GM19452 (cell line): Measurements from ENCODE around the gene OVCA2.
A peak's percentile ranks its signal among the peaks of the same experiment; 100 is the strongest.

Experiments used
- ATAC-seq: cut with Tn5 transposase; IDR thresholded peaks from one replicate; pipeline ENCODE4 v1.9.1; 2021; ENCODE audit not compliant: unreplicated experiment

The OVCA2 gene

DNA sequence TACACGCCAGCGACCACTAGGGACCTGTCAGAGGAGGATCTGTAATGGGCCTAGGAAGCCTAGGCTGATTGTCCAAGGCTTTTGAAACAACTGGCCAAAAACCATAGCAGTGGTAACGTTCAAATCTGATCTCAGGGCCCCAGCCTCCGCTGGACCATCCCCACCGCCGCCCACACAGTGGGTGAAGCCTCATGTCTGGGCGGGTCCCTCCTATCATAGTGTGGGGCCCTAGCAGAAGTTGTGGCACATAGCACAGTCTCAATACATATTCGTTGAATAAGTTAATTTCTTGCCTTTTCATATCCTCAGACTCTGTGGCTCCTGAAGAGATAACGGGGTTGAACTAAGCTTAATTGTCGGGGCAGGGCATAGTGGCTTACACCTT lies 11.1 kb upstream of the OVCA2 start:
- ATAC-seq: no peak

DNA sequence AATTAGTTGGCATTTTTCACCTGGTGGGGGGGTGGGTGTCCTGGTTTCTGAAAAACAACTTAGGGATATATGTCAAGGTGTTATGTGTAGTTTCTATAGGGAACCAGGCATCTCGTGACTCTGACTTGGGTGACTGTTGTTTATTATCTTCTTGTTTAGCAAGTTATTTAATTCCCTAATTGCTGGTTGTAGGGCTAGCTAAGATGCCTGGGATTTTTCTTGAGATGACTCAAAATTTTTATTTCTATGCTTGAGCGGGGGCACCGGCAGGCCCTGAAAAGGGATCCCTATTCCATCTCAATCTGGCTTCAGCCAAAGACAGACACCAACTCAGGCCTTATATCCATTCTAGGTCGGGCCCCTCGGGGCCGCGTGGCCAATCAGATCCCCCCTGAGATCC lies 8.7 kb upstream of the OVCA2 start:
- no peak for ATAC-seq

DNA sequence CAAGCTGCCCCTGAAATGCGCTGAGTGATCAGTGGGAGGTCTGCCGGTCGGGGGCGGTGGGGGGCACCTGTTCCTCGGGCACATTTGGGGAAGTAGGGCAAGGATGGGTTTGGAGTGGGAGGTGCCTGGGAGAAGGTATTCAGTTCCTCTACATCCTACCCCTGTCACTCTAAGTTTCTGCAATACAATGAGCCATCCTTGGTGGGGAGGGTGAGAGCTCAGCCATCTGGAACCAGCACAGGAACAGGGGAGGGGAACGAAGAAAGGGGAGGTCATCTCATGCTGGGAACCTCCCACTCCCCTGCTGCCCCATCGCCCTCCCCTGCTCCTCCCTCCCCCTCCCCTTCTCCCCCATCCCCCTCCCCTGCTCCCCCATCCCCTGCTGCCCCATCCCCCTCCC lies 7.7 kb upstream of the OVCA2 start:
- no peak for ATAC-seq

DNA sequence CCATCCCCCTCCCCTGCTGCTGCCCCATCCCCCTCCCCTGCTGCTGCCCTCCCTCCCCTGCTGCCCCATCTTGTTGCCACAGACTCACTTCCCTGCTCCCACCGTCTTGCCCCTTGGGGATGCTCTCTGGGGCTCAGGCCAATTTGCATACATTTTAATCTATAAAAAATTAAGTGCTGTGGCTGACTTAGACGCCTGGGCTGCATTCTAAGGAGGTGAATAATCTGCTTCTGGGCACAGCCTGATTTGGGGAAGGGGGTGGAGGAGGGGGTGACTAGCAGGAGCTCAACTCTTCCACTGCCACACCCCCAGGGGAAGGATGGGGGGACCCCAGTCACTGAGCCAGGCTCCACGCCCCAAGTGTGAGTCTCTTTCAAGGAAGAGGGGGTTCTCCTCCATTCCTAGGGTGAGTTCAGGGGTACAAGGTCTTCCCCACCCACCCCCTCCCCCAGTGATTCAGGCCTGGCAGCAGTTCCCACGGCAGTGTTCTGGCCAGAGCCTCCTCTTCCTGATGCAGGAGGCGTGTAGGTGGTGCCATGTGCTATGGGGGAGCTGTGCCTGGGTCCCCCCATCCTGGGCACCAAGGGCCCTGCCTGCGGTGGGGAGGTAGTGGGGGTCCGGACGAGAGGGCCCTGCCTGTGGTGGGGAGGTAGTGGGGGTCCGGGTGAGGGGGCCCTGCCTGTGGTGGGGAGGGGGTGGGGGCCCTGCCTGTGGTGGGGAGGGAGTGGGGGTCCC lies 6.8 kb upstream of the OVCA2 start:
- no peak for ATAC-seq

DNA sequence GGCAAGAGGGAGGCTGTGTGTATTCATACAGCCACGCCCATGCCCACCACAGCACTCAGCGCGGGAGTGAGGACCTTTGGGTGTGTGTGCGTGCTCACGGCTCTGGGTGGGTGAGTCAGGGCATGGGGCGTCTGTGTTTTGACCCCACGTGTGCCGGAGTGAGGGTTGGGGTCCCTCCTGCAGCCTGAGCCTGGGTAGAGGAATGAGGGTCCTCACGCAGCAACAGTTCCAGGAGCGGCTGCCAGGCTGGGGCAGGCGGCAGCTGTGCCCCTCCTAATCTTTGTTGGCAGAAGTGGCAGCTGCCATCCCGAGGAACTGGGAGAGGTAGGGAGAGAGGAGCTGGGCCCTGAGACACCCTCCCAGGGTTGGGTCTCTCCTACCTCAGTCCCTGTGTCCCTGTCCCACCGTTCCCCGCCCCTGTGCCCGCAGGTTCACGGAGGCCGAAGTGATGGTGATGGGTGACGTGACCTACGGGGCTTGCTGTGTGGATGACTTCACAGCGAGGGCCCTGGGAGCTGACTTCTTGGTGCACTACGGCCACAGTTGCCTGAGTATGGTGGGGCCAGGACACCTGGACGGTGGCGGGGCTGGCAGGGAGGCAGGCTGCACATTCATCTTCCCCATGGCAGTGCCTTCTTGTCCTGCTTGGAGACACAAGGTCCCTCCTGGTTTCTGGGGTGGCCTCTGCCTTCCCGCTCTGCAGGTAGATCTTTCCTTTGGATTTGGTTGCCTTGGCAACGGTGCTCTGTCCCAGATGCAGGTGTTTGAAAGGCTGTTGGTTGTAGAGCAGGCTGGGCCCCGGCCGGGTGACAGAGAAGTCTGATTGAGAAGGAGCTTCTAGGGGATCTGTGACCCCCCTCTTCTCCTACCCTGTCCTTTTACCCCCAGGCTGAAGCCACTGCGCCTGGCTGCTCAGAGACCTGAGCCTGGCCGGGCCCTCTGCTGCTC lies 6.0 kb upstream of the OVCA2 start:
- ATAC-seq: no peak

DNA sequence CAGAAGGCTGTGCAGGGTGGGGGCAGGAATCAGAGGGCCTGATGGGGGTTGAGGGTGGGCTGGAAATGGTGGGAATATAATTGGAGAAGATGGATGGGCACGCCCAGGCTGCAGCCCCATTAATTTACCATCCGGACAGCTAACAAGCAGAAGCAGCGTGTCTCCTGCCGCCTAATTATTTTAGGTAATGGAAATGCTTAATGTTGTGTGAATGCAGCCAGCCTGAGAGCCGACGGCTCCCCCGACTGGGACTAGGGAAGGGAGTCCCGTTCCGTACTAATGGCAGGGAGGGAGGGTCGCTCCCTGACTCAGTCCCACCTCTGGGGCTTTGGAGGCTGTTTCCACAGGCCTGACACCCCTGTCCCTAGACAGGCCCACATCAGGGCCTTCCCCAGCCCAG lies 4.7 kb upstream of the OVCA2 start:
- ATAC-seq: no peak

DNA sequence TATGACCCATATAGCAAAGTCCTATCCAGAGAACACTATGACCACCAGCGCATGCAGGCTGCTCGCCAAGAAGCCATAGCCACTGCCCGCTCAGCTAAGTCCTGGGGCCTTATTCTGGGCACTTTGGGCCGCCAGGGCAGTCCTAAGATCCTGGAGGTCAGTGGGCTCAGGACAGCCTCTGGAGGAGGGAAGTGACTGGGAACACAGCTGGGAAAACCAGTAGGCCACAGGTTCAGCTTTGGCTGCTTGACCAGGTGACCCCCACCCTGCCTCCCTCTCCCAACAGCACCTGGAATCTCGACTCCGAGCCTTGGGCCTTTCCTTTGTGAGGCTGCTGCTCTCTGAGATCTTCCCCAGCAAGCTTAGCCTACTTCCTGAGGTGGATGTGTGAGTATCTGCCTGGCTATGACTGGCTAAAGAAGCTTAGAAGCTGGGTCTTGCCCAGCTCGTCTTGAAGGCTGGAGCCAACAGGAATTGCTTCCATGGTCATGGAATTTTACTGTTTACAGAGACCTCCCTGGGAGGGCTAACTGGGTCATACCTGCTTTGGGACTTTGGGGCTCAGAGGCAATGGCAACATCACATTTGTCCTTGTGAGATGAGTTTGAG lies 1.5 kb upstream of the OVCA2 start:
- no peak for ATAC-seq

DNA sequence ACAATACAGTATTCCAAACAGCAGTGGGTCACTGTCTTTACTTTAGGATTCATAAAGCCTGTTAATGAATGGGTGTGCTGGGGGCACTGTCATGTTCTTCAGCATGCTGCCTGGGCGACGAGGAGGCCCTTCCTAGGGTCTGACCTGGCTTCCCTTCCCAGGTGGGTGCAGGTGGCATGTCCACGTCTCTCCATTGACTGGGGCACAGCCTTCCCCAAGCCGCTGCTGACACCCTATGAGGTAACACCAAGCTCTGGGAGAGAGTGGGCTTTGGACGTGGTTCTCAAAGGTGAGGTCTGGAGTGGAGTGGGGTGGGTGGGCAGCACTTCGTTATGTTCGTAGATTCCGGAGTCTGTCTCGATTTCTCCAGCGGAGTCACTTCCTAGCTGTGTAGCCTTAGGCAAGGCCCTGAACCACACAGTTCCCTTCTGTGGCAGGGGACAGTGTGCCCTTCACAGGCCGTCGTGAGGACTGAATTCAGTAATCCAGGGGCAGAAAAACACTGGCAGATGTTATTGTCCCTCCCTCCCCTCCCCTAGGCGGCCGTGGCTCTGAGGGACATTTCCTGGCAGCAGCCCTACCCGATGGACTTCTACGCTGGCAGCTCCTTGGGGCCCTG lies 771 bp upstream of the OVCA2 start:
- no peak for ATAC-seq

DNA sequence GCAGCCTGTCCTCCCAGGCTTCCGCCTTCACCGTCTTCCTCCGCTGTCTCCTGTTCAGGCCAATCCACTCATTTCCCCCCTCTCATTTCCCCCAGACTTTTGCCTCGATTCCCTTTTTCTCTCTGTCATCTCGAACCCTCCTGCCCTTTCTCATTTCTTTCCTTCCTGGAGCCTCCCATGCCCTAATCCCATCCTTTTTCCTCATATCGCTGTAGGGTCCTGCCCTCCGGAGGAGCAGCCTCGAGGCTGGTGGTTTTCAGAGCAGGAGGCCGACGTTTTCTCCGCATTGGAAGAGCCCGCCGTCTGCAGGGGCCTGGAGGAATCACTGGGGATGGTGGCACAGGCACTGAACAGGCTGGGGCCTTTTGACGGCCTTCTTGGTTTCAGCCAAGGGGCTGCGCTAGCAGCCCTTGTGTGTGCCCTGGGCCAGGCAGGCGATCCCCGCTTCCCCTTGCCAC lies 597 bp downstream of the OVCA2 start:
- ATAC-seq: no peak

DNA sequence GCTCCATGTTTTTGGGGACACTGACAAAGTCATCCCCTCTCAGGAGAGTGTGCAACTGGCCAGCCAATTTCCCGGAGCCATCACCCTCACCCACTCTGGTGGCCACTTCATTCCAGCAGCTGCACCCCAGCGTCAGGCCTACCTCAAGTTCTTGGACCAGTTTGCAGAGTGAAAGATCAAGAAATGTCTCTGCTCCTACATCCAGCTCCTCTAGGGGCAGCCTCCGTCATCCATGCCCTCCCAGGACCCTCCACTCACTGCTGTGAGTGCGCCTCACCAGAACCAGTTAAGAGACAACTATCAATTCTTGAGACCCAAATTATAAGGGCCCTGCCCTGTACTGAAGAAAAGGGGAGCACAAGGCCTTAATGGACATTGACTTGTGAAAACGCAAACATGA lies 1.1 kb downstream of the OVCA2 start:
- ATAC-seq: no peak

DNA sequence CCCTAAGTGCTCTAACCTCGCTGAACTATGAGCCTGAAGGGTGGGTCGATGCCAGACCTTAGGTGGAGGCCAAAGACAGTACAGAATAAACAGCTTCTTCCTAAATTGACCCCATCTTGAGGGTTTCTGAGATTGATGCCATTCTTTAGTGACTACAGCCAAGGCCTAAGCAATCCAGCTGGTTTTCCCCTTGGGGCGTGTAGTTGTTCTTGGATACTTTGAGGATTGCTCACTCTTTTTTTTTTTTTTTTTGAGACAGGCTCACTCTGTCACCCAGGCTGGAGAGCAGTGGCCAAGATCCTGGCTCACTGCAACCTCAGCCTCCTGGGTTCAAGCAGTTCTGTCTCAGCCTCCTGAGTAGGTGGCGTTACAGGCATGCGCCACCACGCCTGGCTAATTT lies 2.0 kb downstream of the OVCA2 start:
- no peak for ATAC-seq

DNA sequence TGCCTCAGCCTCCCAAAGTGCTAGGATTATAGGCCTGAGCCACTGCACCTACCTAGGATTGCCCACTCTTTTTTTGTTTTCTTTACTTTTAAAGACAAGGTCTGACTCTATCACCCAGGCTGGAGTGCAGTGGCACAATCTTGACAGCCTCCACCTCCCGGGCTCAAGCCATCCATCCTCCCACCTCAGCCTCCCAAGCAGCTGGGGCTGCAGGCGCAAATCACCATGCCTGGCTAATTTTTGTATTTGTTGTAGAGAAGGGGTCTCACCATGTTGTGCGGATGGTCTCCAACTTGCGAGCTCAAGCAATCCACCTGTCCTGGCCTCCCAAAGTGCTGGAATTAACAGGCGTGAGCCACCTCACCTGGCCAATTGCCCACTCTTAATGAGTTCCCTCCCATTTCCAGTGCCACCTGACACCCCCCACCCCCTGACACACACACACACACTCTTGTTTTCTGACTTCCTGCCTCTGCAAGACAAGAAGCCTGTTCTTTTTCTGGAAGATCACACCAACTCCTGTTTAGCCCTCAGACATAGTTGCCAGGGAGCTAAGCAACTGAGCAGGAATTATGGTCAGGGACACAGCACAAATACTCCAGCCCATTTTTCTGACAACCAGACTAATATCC lies 2.6 kb downstream of the OVCA2 start:
- ATAC-seq: no peak

DNA sequence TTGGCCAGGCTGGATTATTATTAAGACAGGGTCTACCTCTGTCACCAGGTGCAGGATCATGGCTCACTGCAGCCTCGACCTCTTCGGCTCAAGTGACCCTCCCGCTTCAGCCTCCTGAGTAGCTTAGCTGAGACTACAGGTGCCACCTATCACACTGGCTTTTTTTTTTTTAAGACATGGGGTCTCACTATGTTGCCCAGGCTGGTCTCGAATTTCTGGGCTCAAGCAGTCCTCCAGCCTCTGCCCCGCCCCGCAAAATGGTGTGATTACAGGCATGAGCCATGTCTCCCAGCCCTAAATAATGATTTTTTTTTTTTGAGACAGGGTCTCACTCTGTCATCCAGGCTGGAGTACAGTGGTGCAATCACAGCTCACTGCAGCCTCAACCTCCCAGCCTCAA lies 5.8 kb downstream of the OVCA2 start:
- no peak for ATAC-seq

DNA sequence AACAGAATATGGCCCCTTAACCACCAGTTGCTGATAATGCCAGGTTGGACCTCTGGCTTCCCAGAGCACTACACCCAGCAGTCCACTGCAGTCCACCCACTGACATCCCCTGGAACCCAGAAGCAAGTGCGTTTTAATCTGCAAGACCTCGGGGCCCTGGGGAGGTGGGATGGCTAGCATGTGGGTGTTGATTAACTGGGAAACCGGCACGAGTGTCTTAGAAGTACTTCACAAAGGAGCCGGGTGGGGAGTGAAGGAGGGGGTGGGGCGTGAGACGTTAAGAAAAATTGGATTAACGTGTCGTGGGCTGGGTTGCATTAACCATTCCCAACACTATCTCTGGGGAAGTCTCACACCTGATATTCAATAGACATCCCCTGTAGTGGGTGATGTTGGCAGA lies 7.0 kb downstream of the OVCA2 start:
- ATAC-seq: no peak

DNA sequence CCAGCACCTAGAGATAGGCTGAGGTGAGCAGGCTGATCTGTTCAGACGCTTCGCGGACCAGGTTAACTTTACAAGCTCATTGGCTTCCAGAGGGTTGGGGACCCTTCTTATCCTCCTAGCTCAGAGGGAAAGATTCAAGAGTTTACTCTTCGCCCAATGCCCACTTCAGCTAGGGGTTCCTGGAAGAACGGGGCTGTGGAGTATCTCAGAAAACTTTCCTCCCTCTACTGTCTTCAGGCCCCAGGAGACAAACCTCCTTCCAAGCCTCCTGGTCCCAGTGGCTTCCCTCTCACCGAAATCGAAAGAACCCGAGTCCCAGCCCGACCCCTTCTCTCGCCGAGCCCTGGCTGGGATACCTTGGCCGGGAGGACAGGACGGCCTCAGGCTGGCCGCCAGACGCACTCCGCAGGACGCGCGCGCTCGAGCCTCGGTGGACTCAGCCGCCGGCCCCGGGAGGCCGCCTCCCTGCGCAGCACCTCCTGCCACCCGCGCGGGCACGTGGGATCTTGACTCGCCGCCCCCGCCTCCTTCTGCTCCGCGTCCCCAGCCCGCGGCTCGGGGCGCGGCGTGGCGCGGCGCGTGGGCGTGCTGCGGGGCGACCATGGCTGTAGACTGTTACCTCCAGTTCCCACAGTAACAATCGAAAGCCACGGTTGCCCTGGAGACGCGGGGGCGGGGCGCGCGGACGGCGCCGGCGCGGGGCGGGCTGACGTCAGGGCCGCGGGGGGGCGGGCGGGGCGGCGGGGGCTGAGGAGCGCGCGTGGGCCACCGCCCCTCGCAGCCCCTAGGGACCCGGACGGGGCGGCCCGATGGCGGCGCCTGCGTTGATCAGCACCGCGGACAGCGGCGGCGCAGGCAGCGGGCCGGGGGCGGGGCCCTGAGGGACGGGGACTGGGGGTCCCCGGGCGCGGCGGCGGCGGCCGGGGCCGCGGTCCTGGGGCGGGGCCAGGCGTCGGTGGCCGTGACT lies 7.8 kb downstream of the OVCA2 start:
- ATAC-seq: peak; percentile 49

DNA sequence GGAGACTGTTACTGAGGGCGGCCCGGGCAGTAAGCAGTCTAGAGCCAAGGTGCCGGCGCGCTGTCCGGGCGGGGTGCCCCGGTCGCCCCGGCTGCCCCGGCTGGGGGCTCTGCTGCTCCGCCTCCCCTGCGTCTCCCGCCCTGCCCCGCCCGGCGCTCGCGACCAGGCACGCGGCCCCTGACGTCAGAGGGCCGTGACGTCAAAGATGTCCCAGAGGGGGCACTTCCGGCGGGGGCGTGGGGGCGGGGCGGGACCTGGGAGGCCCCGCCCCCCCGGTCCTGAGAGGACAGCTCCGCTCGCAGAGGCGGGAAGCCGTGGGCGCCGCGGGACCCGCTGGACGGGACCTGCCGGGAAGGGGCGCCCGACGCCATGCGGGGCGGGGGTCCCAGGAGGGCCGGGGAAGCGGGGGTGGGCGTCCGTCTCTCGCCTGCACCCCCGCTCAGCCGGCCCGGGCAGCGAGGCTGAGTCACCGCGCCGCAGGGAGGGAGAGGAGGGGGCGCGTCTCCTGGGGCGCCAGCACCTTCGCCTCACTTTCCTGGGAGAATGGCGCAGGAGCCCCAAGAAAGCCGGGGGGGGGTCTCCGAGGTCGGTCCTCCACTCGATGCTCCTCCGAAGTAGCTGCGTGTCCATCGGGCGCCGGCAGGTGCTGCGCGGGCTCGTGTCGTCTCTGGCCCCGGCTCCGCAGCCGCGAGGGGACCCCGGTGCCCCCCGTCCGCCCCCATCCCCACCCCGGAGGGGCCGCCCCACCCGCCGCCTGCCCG lies 8.7 kb downstream of the OVCA2 start:
- peak; percentile 8 for ATAC-seq

DNA sequence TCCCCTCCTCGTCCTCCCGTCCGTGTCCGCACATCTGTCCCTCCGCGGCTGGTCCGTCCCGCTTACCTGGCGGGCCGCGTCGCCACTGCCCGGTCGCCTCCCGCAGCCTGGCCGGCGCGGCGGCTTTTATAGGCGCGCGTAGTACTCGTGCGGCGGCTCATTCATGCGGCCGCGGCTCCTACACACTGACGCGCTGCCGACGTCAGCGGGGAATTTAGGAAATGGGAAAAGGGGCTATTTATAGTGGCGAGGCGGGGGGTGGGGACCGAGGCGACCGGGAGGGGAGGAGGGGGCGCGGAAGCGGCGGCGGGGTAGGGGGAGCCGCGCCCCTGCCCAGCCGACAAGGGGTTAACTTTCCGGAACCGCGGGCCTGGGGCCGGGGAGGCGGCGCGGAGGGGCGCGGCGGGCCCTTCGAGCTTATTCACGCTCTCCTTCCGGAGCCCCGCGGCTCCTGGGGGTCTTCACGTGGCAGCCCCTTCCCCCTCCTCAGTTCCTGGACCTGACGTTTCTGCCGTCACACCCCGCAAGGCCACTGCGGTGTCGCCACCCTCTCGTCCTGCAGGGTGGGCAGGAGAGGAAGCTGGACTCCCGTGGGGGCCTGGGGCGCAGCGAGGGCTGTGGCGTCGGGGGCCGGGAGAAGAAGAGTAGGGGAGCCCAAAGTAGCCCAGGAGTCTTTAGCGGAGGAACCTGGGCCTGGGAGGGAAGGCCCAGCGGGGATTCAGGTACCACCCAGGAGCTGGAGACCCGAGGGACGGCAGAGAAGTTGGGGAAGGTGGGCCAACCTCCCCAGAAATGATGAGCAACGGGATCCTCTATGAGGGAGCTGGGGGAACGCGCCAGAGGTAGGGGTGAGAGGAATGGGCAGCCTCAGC lies 9.5 kb downstream of the OVCA2 start:
- ATAC-seq: no peak

DNA sequence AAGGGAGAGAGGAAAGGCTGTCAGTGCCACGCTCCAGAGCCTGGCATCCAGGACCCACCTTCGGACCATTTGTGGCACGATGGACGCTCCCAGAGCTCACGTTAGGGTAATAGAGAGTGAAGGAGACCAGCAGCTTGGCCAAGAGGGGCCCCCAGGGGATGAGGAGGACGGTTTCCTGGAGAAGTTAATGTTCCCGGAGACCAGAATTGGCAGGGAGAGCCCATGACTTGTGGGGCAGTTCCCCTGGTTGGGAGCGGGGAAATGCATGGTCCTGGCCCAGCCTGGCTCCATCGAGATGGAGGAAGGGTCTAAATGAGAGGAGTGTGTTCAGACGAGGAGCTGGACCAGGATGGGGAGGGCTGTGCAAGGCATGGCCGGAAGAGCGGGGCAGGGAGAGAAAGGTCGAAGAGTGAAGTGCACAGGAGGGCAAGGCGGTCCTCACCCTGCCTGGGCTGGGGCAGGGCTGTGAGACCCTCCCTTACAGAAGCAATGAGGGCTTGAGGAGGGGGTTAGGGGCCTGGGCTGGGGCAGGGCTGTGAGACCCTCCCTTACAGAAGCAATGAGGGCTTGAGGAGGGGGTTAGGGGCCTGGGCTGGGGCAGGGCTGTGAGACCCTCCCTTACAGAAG lies 10.2 kb downstream of the OVCA2 start:
- ATAC-seq: no peak
